GM12865 (cell line): ENCODE data around the gene ADAP2.

Source experiments
- DNase-seq: peaks from one replicate; pipeline ENCODE4 v3.0.0; 2010; ENCODE audit warnings: low read depth
- H3K4me3 ChIP-seq: 2 replicates; pipeline ENCODE4 v1.5.1; 2011; ENCODE audit warnings: mild to moderate bottlenecking, low read depth, low read length, control low read depth
- TF ChIP-seq, protein P1 (sequence below): IDR thresholded peaks from 2 replicates; pipeline ENCODE4 v1.5.1; 2011; ENCODE audit warnings: low read length, control low read depth, low read depth, inconsistent platforms; ENCODE audit not compliant: insufficient read depth; ENCODE audit errors: missing control alignments

Gene ADAP2

DNA sequence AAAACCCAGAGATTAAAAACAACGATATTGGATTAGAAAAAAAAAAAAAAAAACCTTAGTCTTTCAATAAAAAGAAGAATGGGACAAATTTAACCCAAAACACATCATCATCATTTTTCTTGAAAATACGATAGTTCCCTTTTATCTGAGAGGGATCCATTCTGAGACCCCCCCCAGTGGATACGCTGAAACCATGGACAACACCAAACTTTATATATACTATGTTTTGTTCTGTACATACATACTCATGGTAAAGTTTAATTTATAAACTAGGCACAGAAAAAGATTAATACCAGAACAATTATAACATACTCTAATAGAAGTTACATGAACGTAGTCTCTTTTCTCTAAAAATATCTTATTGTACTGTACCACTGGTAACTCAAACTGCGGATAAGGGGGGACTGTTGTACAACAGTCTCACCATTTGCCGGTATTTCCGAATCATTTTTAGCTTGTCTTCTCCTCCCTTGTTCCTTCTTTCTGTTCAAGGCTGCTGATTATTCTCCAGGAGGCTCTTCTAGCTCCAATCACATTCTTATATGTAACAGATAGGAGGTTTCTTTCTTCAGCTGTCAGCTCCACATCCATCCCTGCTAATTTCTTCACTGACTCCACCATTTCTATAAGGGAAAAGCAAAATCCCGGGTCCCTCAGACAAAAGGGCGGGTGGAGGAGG is 86.1 kb downstream of the ADAP2 start:
- no peak for DNase-seq
- TF ChIP-seq, protein P1, sequence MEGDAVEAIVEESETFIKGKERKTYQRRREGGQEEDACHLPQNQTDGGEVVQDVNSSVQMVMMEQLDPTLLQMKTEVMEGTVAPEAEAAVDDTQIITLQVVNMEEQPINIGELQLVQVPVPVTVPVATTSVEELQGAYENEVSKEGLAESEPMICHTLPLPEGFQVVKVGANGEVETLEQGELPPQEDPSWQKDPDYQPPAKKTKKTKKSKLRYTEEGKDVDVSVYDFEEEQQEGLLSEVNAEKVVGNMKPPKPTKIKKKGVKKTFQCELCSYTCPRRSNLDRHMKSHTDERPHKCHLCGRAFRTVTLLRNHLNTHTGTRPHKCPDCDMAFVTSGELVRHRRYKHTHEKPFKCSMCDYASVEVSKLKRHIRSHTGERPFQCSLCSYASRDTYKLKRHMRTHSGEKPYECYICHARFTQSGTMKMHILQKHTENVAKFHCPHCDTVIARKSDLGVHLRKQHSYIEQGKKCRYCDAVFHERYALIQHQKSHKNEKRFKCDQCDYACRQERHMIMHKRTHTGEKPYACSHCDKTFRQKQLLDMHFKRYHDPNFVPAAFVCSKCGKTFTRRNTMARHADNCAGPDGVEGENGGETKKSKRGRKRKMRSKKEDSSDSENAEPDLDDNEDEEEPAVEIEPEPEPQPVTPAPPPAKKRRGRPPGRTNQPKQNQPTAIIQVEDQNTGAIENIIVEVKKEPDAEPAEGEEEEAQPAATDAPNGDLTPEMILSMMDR, result no peak
- H3K4me3 ChIP-seq, result peak overlapping the region; percentile 65

DNA sequence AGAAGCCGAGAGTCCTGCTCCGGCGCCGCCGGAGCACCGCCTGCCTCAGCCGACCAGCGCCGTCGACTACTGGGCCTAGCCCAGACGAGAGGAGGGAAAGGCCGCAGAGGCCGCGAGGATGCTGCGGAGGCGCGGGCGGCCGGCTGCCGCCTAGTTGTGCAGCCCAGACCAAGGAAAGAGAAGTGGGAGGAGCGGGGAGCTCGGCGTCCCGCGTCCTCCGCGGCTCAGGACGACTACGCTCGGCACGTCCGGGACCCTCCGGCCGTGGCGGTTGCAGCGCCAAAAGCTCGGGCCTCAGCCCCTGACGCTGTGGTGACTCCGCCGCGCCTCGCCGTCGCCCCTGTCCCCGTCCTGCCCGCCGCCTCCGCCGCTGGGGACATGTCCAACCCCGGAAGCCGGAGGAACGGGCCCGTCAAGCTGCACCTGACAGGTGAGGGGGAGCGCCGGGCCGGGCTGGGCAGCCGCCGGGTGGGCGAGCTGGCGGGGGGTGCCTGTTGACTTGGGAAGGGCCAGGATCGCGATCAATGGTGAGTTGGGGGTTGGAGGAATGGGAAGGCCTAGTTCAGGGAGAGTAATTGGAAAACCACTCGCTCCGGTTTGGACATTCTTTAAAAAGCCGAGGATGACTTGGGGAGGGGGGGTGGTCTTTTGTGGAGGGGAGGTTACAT is 86.8 kb downstream of the ADAP2 start:
- H3K4me3 ChIP-seq, result peak overlapping the region; percentile 65
- TF ChIP-seq, protein P1, result no peak
- DNase-seq, result peak; percentile 70
